Eye (tissue), 1 donor: ENCODE data around the gene RRP12.
"Not testable (repeated sequence)": the region's sequence is repeated elsewhere in the genome, so short reads cannot be mapped to it uniquely, and the experiment has no call there.

Source experiments
- DNase-seq: peaks from one replicate; pipeline ENCODE4 v3.0.0-alpha.2; 2015

RRP12 gene

GRCh38 chr10:97363071-97363470 lies 38.1 kb downstream of the RRP12 start:
- no peak for DNase-seq

- DNase-seq = no peak
Measured at GRCh38 chr10:97362310-97363033, 38.7 kb downstream of the RRP12 start.

- no peak for DNase-seq
Measured at GRCh38 chr10:97361537-97361901, 39.6 kb downstream of the RRP12 start.

- no peak for DNase-seq
Measured at GRCh38 chr10:97360705-97361536, 40.2 kb downstream of the RRP12 start.

GRCh38 chr10:97358781-97359180 lies 42.4 kb downstream of the RRP12 start:
- DNase-seq = no peak

- DNase-seq = no peak
Measured at GRCh38 chr10:97358349-97358748, 42.8 kb downstream of the RRP12 start.

- DNase-seq = no peak
Measured at GRCh38 chr10:97356918-97357317, 44.2 kb downstream of the RRP12 start.

GRCh38 chr10:97356318-97356914 lies 44.7 kb downstream of the RRP12 start:
- DNase-seq = no peak

GRCh38 chr10:97355571-97355975 lies 45.6 kb downstream of the RRP12 start:
- peak; percentile 31 for DNase-seq

GRCh38 chr10:97353945-97354344 lies 47.2 kb downstream of the RRP12 start:
- no peak for DNase-seq

GRCh38 chr10:97349752-97350513 lies 51.2 kb downstream of the RRP12 start:
- DNase-seq = no peak

GRCh38 chr10:97347317-97347716 lies 53.8 kb downstream of the RRP12 start:
- DNase-seq = no peak

- not testable (repeated sequence) for DNase-seq
Measured at GRCh38 chr10:97343664-97344063, 57.5 kb downstream of the RRP12 start.

GRCh38 chr10:97341416-97341815 lies 59.7 kb downstream of the RRP12 start:
- DNase-seq = no peak

- DNase-seq = peak; percentile 27
Measured at GRCh38 chr10:97338041-97338440, 63.1 kb downstream of the RRP12 start.

- DNase-seq = peak; percentile 58
Measured at GRCh38 chr10:97336942-97337831, 64.0 kb downstream of the RRP12 start.

- DNase-seq = peak; percentile 43
Measured at GRCh38 chr10:97336446-97336845, 64.7 kb downstream of the RRP12 start.

GRCh38 chr10:97336006-97336405 lies 65.1 kb downstream of the RRP12 start:
- DNase-seq = peak; percentile 54

GRCh38 chr10:97335188-97335619 lies 65.9 kb downstream of the RRP12 start:
- DNase-seq = no peak

- peak; percentile 96 for DNase-seq
Measured at GRCh38 chr10:97334370-97335175, 66.6 kb downstream of the RRP12 start, which contains the start of gene FRAT2. FRAT2 (minus strand) TSS chr10:97334729; CDS start chr10:97334572, 157 bp downstream.
